HG03565 (cell line): Measurements from ENCODE around the gene NISCH.

Experiments
- ATAC-seq: cut with Tn5 transposase; IDR thresholded peaks from one replicate; pipeline ENCODE4 v1.9.1; 2021; ENCODE audit warnings: mild to moderate bottlenecking, moderate library complexity; ENCODE audit not compliant: unreplicated experiment

NISCH gene

DNA sequence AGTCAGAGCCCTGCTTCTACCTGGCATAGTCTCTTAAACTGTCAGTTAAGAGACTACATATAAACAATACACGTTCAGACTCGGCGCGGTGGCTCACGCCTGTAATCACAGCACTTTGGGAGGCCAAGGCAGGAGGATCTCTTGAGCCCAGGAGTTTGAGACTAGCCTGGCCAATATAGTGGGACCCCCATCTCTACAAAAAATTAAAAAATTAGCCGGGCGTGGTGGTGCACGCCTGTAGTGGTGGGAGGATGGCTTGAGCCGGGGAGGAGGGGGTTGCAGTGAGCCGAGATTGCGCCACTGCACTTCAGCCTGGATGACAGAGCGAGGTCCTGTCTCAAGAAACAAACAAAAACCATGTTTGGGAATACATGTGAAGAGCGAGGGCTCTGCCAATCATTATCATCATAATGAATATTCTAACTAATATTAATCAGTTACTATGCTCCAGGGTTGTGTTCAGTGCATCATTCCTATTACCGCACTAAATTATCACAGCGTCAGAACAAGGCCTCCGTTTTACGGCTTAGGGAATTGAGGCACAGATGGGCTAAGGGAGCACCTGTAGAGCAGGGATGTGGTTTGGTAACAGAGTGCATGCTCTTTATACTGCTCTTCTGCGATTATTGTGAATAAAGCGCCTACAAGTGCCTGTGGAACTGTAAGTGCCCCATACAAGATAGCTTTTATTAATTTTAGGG is 80.2 kb downstream of the NISCH start:
- ATAC-seq, result no peak

DNA sequence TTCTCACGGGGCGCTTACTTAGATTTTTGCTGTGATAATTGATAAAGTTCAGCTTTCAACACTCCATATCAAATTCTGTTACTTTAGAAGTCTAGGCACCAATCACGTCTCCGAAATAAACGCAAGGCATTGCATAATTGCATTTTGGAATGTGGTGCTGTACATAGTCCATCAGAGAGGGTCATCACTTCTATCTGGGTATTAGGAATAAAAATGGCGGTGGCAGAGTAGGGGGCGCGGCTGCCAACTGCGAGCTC is 80.6 kb downstream of the NISCH start:
- no peak for ATAC-seq

DNA sequence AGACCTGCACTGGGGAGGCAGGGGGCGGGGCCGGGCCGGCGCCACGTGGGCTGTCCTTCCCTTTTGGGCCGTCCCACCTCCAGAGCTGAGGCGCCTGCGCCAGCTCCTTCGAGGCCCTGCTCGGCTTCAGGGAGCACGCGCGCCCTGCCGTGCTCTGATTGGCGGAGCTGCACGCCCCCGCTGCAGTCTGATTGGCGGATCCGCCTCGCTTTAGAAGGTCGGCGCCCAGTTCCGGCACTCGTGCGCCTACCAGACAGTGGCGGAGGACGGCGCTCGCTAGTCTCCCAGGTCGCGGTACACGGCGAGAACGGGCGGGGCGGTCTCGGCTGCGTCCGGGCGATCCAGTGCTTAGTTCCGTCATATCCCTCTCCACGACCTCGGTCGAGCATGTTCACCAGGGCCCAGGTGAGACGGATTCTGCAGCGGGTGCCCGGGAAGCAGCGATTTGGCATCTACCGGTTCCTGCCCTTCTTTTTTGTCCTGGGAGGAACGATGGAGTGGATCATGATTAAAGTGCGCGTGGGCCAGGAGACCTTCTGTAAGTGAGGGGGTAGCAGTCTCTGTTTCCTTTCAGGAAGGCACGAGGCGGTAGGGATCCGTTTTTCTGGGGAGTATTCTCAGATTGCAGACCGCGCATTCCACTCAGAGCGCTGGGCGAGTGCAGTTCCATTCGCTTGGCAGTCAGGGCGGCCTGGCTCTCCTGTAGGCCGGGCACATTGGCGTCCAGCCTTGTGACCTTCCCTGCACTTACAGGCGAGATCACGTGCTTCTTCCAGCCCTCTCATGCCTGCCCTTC is 81.2 kb downstream of the NISCH start, which contains the start of gene UQCC5:
Gene UQCC5 (plus strand): TSS at position 237 of the 796 bp plus-strand sequence. CDS start 151 bp downstream, at position 388.
- peak; percentile 82 for ATAC-seq

DNA sequence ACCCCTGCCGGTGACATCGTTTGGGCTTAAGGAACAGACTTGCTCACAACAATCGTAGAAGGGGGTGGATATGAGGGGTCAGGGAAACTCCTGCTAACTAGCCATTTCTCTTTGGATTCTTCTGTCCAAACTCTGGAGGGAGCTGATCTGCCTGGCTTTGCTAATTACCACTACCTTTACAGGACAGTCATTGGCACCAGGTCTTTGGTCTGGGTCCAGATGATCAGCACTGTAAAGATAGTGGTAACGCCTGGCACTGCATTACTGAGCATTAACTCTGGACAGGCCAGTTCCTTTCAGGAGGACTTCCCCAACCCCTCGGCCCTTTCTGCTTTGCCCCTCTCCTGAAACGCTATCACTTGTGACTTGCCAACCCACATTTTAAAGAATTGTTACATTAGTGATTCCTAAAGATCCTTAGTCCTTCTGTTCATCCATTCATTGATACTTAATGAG is 81.8 kb downstream of the NISCH start:
- ATAC-seq, result no peak

DNA sequence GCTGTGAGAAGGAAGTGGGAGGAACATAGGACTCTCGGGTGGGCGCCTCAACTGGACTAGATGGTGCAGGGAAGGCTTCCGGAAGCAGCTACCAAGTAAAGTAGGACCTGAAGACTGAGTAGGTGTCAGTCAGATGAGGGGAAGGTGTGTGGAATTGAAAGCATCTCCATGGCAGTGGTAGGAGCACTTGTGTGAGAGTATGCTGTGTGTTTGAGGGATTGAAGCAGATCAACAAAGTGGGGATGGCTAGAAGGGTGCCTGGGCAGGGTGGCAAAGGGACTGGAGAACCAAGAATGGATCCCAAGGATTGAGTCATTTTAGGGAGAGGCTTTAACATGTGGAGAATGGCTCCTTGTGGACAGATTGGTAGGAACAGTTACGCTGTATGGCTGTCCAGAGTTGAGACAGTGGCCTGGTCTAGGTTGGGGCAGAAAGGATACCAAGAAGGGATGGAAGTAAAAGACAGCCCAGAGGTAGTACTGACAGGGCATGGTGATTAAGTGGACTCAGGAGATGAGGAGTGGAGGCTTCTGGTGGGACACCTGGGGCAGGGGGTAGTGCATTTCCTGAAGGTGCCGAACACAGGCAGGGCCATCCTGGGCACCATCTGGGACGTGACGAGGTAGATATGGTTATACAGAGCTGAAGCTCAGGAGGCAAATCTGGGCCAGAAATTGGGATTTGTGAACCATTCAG is 82.5 kb downstream of the NISCH start:
- ATAC-seq, result no peak

DNA sequence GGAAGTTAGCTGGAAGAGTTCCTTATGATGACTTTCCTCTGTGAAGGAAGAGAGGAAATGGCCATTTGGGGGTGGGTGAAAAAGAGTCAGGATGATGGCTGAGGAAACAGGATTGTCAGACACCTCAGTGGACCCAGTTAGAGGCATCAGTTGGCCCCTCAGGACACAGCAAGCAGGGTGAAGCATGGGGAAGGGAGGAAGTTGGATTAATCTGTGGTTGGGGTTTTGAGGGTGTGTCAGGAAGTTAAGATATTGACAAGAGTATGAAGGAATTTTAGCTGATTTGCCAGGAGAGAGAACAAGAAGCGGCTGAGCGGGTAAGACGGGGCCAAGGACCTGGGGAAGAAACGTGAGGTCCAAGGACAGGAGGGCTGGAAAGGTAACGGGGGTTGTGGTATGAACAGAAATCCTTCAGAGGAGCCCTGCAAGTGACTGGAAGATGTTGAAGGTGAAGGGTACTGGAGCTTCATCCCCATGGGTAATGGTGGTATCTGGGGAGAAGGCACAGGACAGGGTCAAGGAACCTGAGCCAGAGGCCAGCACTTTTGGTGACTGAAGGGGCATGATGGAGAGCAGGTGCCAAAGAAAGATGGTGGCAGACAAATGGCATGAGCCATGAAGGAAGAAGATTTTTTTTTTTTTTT is 83.7 kb downstream of the NISCH start:
- ATAC-seq, result no peak

DNA sequence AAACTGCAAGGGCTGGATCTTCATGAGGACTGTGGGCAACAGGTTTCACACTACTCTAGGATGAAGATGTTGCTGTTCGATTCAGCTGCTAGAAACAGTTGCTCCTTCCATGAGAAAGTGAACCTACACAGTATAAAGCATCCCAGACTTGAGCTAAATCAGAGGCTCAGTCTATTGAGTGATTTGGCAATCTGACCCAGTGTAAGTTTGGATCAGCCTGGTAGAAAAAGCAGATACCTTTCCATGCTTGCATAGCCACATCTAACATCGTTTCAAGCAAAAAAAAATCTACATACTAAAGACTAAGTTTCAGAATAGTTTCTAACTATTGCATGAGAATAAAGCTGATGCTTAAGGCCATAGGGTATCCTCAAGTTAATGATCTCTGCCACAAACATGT is 85.6 kb downstream of the NISCH start:
- ATAC-seq, result no peak
